HG03135 (cell line): Measurements from ENCODE around the gene NAPB.

Source experiments
- ATAC-seq: cut with Tn5 transposase; IDR thresholded peaks from one replicate; pipeline ENCODE4 v1.9.1; 2021; ENCODE audit warnings: mild to moderate bottlenecking, moderate library complexity; ENCODE audit not compliant: unreplicated experiment

Gene NAPB

GRCh38 chr20:23369072-23369823, 52.0 kb downstream of the NAPB start:
- no peak for ATAC-seq

GRCh38 chr20:23368316-23369071, 52.8 kb downstream of the NAPB start:
- ATAC-seq, result no peak

- ATAC-seq, result no peak
These were observed 53.5 kb downstream of the NAPB start for GRCh38 chr20:23367770-23368169.

GRCh38 chr20:23366384-23366783, 54.9 kb downstream of the NAPB start:
- ATAC-seq, result no peak

GRCh38 chr20:23365390-23366165, 55.7 kb downstream of the NAPB start:
- ATAC-seq, result no peak

- no peak for ATAC-seq
These were observed 58.0 kb downstream of the NAPB start for GRCh38 chr20:23363257-23363649.

GRCh38 chr20:23362392-23363256, 58.7 kb downstream of the NAPB start:
- peak; percentile 1 for ATAC-seq

- ATAC-seq, result peak; percentile 69
These were observed 59.6 kb downstream of the NAPB start, which contains the start of gene GZF1 for GRCh38 chr20:23361476-23362391. Gene GZF1, plus strand, starts transcription at chr20:23362182. Its CDS starts 2,202 bp downstream, at chr20:23364384.

GRCh38 chr20:23361119-23361475, 60.2 kb downstream of the NAPB start:
- no peak for ATAC-seq

GRCh38 chr20:23360531-23360930, 60.8 kb downstream of the NAPB start:
- no peak for ATAC-seq

GRCh38 chr20:23358923-23359593, 62.2 kb downstream of the NAPB start:
- no peak for ATAC-seq

- ATAC-seq, result no peak
These were observed 62.8 kb downstream of the NAPB start for GRCh38 chr20:23358563-23358906.

GRCh38 chr20:23357767-23358562, 63.3 kb downstream of the NAPB start:
- ATAC-seq, result peak; percentile 74

GRCh38 chr20:23356203-23356602, 65.1 kb downstream of the NAPB start:
- no peak for ATAC-seq

- ATAC-seq, result peak; percentile 22
These were observed 70.1 kb downstream of the NAPB start for GRCh38 chr20:23350904-23351838.

GRCh38 chr20:23350196-23350903, 70.9 kb downstream of the NAPB start, which contains the start of gene NXT1:
Gene NXT1, plus strand, starts transcription at chr20:23350791. Its CDS starts 3,251 bp downstream, at chr20:23354042.
- peak; percentile 86 for ATAC-seq
